ENCODE data around the gene HYAL3. TPM values are rescaled to one million over a fixed set of nuclear protein-coding genes. Genes with fewer than 3 reads are reported as not detected.
"Not testable (repeated sequence)": the region's sequence is repeated elsewhere in the genome, so short reads cannot be mapped to it uniquely, and the experiment has no call there.

The HYAL3 gene
- total and polyA plus RNA-seq, 2 donors from 2014 or later: 2.0 to 3.2 TPM

- H3K36me3 ChIP-seq (ENCODE audit: control insufficient read depth in 2 of 3, insufficient read depth in 3 of 3, low read length in 3 of 3): peaks cover 2 to 4% (median 4%) of the 10 kb centered on the region in 3 donors
- no peaks in the 10 kb centered on the region for H3K27me3 ChIP-seq (ENCODE audit: control insufficient read depth, insufficient read depth, low read length)
- peak overlapping the region in 2 of 3 donors; percentile 42 to 59 for H3K9ac ChIP-seq (ENCODE audit: low read length in 3 of 3)
- H3K27ac ChIP-seq (ENCODE audit: low read depth in 2 of 2, low read length in 2 of 2): peak overlapping the region; percentile 78 to 88
- DNase-seq: peak; percentile 96 to 97 (median 96)
- H3K9me3 ChIP-seq (ENCODE audit: control insufficient read depth in 2 of 3, insufficient read depth in 1 of 3, low read length in 3 of 3): no peaks in the 10 kb centered on the region
- peak overlapping the region in 2 of 3 donors; percentile 9 to 46 for H3K4me3 ChIP-seq (ENCODE audit: low read length in 3 of 3)
- peaks cover 0 to 82% (median 31%) of the 10 kb centered on the region in 3 donors for H3K4me1 ChIP-seq (ENCODE audit: control insufficient read depth in 2 of 3, insufficient read depth in 2 of 3, low read depth in 1 of 3, low read length in 3 of 3)
- TF ChIP-seq CTCF (IDR thresholded peaks at IDR 0.05; ENCODE audit: borderline replicate concordance, extremely low read depth, insufficient read depth): peak; percentile 96
- intact Hi-C loops (cut with DNase I): no loop called here
- no peak for FAIRE-seq
Measured at GRCh38 chr3:50245831-50246516, 53.2 kb downstream of the HYAL3 start.

GRCh38 chr3:50245251-50245745, 53.9 kb downstream of the HYAL3 start:
- no peak for TF ChIP-seq CTCF (IDR thresholded peaks at IDR 0.05; ENCODE audit: borderline replicate concordance, extremely low read depth, insufficient read depth)
- Histone ChIP-seq H3K4me1 (ENCODE audit: control insufficient read depth in 2 of 3, insufficient read depth in 2 of 3, low read depth in 1 of 3, low read length in 3 of 3) (peaks cover 0 to 84% (median 29%) of the 10 kb centered on the region in 3 donors), H3K27ac (ENCODE audit: low read depth in 2 of 2, low read length in 2 of 2) (peak overlapping the region; percentile 78 to 88), H3K4me3 (ENCODE audit: low read length in 3 of 3) (peak overlapping the region in 1 of 3 donors; percentile 46), H3K36me3 (ENCODE audit: control insufficient read depth in 2 of 3, insufficient read depth in 3 of 3, low read length in 3 of 3) (peaks cover 2 to 4% (median 3%) of the 10 kb centered on the region in 3 donors), H3K9ac (ENCODE audit: low read length in 3 of 3) (peak overlapping the region in 2 of 3 donors; percentile 42 to 59), H3K9me3 (ENCODE audit: control insufficient read depth in 2 of 3, insufficient read depth in 1 of 3, low read length in 3 of 3) (no peaks in the 10 kb centered on the region), H3K27me3 (ENCODE audit: control insufficient read depth, insufficient read depth, low read length) (no peaks in the 10 kb centered on the region)
- intact Hi-C loops (cut with DNase I): no loop called here
- FAIRE-seq: no peak
- DNase-seq: peak in 2 of 5 donors; percentile 7 to 66

GRCh38 chr3:50244813-50245212, 54.4 kb downstream of the HYAL3 start:
- H3K9me3 ChIP-seq (ENCODE audit: control insufficient read depth in 2 of 3, insufficient read depth in 1 of 3, low read length in 3 of 3); FAIRE-seq; DNase-seq; H3K36me3 ChIP-seq (ENCODE audit: control insufficient read depth in 2 of 3, insufficient read depth in 3 of 3, low read length in 3 of 3); H3K4me3 ChIP-seq (ENCODE audit: low read length in 3 of 3); intact Hi-C loops (cut with DNase I); H3K27me3 ChIP-seq (ENCODE audit: control insufficient read depth, insufficient read depth, low read length); H3K9ac ChIP-seq (ENCODE audit: low read length in 3 of 3): not testable (repeated sequence)
- H3K27ac ChIP-seq (ENCODE audit: low read depth in 2 of 2, low read length in 2 of 2): peak overlapping the region in 1 of 2 donors; percentile 41
- H3K4me1 ChIP-seq (ENCODE audit: control insufficient read depth in 2 of 3, insufficient read depth in 2 of 3, low read depth in 1 of 3, low read length in 3 of 3): peaks cover 0 to 84% (median 28%) of the 10 kb centered on the region in 3 donors

- peak overlapping the region; percentile 66 to 83 for H3K27ac ChIP-seq (ENCODE audit: low read depth in 2 of 2, low read length in 2 of 2)
- peaks cover 2 to 3% (median 2%) of the 10 kb centered on the region in 3 donors for H3K36me3 ChIP-seq (ENCODE audit: control insufficient read depth in 2 of 3, insufficient read depth in 3 of 3, low read length in 3 of 3)
- TF ChIP-seq CTCF (IDR thresholded peaks at IDR 0.05; ENCODE audit: borderline replicate concordance, extremely low read depth, insufficient read depth): no peak
- peaks cover 0 to 84% (median 41%) of the 10 kb centered on the region in 3 donors for H3K4me1 ChIP-seq (ENCODE audit: control insufficient read depth in 2 of 3, insufficient read depth in 2 of 3, low read depth in 1 of 3, low read length in 3 of 3)
- peak overlapping the region in 1 of 3 donors; percentile 36 for H3K9ac ChIP-seq (ENCODE audit: low read length in 3 of 3)
- no peaks in the 10 kb centered on the region for H3K27me3 ChIP-seq (ENCODE audit: control insufficient read depth, insufficient read depth, low read length)
- no peak for DNase-seq
- no peak overlapping the region for H3K4me3 ChIP-seq (ENCODE audit: low read length in 3 of 3)
- intact Hi-C loops (cut with DNase I): no loop called here
- no peak for FAIRE-seq
- no peaks in the 10 kb centered on the region for H3K9me3 ChIP-seq (ENCODE audit: control insufficient read depth in 2 of 3, insufficient read depth in 1 of 3, low read length in 3 of 3)
Measured at GRCh38 chr3:50243543-50243895, 55.7 kb downstream of the HYAL3 start.
